Common myeloid progenitor, CD34-positive (primary cell): ENCODE results near the gene SGSM1.

Source experiments
- CTCF ChIA-PET: fragments of 350-600 bp; sonication (Branson Sonifier 250); formaldehyde crosslinking; loops from one replicate; lab custom pipeline; 2021; ENCODE audit warnings: antibody characterized with exemption; lab: Charles Lee
- POLR2A ChIA-PET: fragments of 350-600 bp; sonication (Branson Sonifier 250); formaldehyde crosslinking; loops from one replicate; lab custom pipeline; 2021; ENCODE audit warnings: antibody characterized with exemption; lab: Charles Lee
- DNase-seq, 3 donors: peaks; one replicate each; pipeline versions ENCODE4 v3.0.0 to v3.0.0-alpha.2; 2013
- H3K27ac ChIP-seq, 2 experiments: 1 replicate in 1 of 2; 2 replicates in 1 of 2; pipeline ENCODE4 v1.7.0; 2013; ENCODE audit warnings: inconsistent platforms in 2 of 2, low read length in 2 of 2, mild to moderate bottlenecking in 2 of 2, low read depth in 1 of 2, moderate library complexity in 1 of 2; ENCODE audit not compliant: severe bottlenecking in 2 of 2, insufficient read depth in 1 of 2, poor library complexity in 1 of 2
- H3K27me3 ChIP-seq, 5 experiments: replicated peaks in 2 of 5; 1 replicate in 3 of 5; 2 replicates in 2 of 5; pipeline versions ENCODE4 v1.6.1 to v1.7.0; 2013; ENCODE audit warnings: low read length in 4 of 5, mild to moderate bottlenecking in 2 of 5, moderate library complexity in 2 of 5, inconsistent platforms in 1 of 5; ENCODE audit not compliant: insufficient read depth in 5 of 5, control insufficient read depth in 4 of 5
- H3K36me3 ChIP-seq, 4 experiments: 1 replicate in 2 of 4; 2 replicates in 2 of 4; pipeline versions ENCODE4 v1.6.1 to v1.7.0; 2013; ENCODE audit warnings: low read length in 3 of 4, control low read depth in 1 of 4, mild to moderate bottlenecking in 1 of 4; ENCODE audit not compliant: control insufficient read depth in 4 of 4, insufficient read depth in 4 of 4
- H3K4me1 ChIP-seq, 4 experiments: 1 replicate in 3 of 4; 2 replicates in 1 of 4; pipeline versions ENCODE4 v1.6.1 to v1.7.1; 2013; ENCODE audit warnings: low read length in 3 of 4, mild to moderate bottlenecking in 3 of 4, control low read depth in 1 of 4, inconsistent platforms in 1 of 4, moderate library complexity in 1 of 4; ENCODE audit not compliant: control insufficient read depth in 4 of 4, insufficient read depth in 4 of 4; ENCODE audit errors: control extremely low read depth in 1 of 4
- H3K4me3 ChIP-seq, 7 experiments: 1 replicate in 4 of 7; 2 replicates in 3 of 7; pipeline versions ENCODE4 v1.5.1 to v1.7.0; 2013; ENCODE audit warnings: mild to moderate bottlenecking in 7 of 7, low read length in 6 of 7, moderate library complexity in 6 of 7, inconsistent platforms in 2 of 7, low read depth in 2 of 7, control low read depth in 1 of 7; ENCODE audit not compliant: insufficient read depth in 4 of 7, control insufficient read depth in 1 of 7; ENCODE audit errors: extremely low read depth in 1 of 7
- H3K9me3 ChIP-seq, 5 experiments: 1 replicate in 4 of 5; 2 replicates in 1 of 5; pipeline versions ENCODE4 v1.6.1 to v1.7.1; 2013; ENCODE audit warnings: low read length in 4 of 5, mild to moderate bottlenecking in 2 of 5, inconsistent platforms in 1 of 5, low read depth in 1 of 5, moderate library complexity in 1 of 5; ENCODE audit not compliant: control insufficient read depth in 4 of 5, insufficient read depth in 2 of 5; ENCODE audit errors: control extremely low read depth in 1 of 5
- WGBS: methylation state at CpG from one replicate; pipeline ENCODE4 v1.1.5; 2013; ENCODE audit not compliant: insufficient coverage; 5-methylcytosine and 5-hydroxymethylcytosine counted together

SGSM1 gene

DNA sequence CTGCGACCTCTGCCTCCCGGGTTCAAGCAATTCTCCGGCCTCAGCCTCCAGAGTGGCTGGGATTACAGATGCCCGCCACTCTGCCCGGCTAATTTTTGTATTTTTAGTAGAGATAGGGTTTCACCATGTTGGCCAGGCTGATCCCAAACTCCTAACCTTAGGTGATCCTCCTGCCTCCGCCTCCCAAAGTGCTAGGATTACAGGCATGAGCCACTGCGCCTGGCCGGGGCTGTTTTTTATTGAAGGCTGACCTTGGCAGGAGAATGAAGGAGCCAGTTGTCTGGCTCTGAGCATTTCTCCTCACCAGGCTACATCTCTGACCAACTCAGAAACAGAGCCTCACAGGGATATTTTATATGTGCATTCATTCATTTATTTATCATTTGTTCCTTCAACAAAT, 148.8 kb downstream of the SGSM1 start:
- Histone ChIP-seq H3K27me3 (peaks cover 4 to 40% (median 21%) of the 10 kb centered on the region in 5 experiments), H3K4me3 (no peak overlapping the region), H3K9me3 (no peaks in the 10 kb centered on the region), H3K4me1 (peaks cover 0 to 17% (median 14%) of the 10 kb centered on the region in 4 experiments), H3K36me3 (no peaks in the 10 kb centered on the region), H3K27ac (no peak overlapping the region)
- ChIA-PET POLR2A (no interaction called here), CTCF (interaction anchor here (0.6 kb wide), 1 partner anchor 198 kb away, joined by 3 read pairs; no protein-coding TSS in a partner anchor)
- no peak for DNase-seq
- WGBS, result 100% methylated on average over 1 of the region's 8 CpGs

DNA sequence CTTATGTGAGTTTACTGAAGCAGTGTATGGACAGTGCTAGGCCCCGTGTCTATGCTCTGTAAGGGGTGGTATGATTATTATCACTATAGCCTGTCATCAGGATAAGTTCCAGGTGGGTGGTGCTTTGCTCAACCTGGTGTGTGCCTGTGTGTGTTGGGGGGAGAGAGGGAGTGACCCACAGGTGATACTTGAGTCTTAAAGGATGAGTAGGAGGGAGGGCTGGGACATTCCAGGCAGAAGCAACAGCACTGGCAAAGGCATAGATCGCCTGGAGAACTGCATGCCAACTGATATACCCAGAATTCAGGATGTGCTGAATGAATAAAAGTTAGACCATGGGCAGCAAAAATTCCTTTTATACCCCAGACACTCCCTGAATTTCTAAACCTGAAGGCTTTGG, 151.0 kb downstream of the SGSM1 start:
- no peaks in the 10 kb centered on the region for H3K36me3 ChIP-seq
- no peak overlapping the region for H3K4me3 ChIP-seq
- peaks cover 0 to 16% (median 13%) of the 10 kb centered on the region in 4 experiments for H3K4me1 ChIP-seq
- H3K9me3 ChIP-seq, result no peaks in the 10 kb centered on the region
- no peak for DNase-seq
- POLR2A ChIA-PET, result no interaction called here
- WGBS, result 80% methylated on average over 1 of the region's 2 CpGs
- CTCF ChIA-PET, result no interaction called here
- H3K27ac ChIP-seq, result no peak overlapping the region
- H3K27me3 ChIP-seq, result peaks cover 0 to 26% (median 13%) of the 10 kb centered on the region in 5 experiments

DNA sequence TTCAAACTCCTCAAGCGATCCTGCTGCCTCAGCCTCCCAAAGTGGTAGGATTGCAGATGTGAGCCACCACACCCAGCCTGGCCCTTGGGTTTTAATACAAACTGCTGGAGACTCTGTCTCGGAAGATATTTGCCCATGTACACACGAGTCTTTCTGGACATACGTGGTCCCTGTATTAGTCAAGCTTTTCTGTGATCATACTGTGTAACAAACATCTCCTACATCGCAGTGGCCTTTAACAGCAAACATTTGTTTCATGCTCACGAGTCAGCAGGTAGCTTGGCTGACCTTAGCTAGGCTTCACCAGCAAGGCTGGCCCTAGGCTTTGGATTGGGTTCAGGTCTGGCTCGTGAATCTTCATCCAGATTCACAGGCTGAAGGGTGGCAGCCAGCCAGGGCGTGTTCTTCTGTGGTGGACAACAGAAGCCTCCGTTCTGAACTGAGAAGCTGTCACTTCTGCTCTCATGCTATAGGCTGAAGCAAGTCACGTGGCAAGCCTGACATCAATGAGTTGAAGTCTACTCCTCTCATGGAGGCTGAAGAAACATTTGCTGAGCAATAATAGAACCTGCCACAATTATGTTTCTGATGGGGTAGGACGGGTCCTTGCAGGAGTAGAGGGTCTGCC, 155.3 kb downstream of the SGSM1 start:
- Histone ChIP-seq H3K9me3 (no peaks in the 10 kb centered on the region), H3K27me3 (no peaks in the 10 kb centered on the region), H3K36me3 (no peaks in the 10 kb centered on the region), H3K4me1 (no peaks in the 10 kb centered on the region), H3K27ac (no peak overlapping the region), H3K4me3 (no peak overlapping the region)
- 97% methylated on average over 11 of the region's 11 CpGs for WGBS
- peak in 2 of 3 donors; percentile 13 to 26 for DNase-seq
- POLR2A ChIA-PET, result no interaction called here
- CTCF ChIA-PET, result no interaction called here

DNA sequence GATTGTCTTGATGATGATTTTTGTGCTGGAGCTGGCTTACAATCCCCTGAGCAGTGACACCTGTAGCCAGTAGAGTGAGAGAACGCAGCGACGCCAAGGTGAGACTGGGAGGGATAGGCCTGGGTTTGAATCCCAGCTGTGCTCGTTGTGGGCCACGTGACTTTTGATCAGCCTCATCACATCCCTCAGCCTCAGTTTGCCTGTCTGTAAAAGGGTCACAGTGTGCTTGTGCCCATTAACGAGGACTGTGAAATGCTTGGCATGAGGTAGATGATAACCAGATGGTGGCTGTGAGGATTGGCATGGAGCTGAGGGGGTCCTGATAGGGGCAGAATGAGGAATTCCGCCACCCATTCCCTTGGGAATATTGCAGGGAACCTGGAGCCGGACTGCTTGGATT, 156.1 kb downstream of the SGSM1 start:
- no peaks in the 10 kb centered on the region for H3K27me3 ChIP-seq
- WGBS, result 100% methylated on average over 7 of the region's 8 CpGs
- no peaks in the 10 kb centered on the region for H3K36me3 ChIP-seq
- H3K27ac ChIP-seq, result no peak overlapping the region
- ChIA-PET POLR2A (no interaction called here), CTCF (no interaction called here)
- no peaks in the 10 kb centered on the region for H3K4me1 ChIP-seq
- no peaks in the 10 kb centered on the region for H3K9me3 ChIP-seq
- H3K4me3 ChIP-seq, result no peak overlapping the region
- DNase-seq, result no peak

DNA sequence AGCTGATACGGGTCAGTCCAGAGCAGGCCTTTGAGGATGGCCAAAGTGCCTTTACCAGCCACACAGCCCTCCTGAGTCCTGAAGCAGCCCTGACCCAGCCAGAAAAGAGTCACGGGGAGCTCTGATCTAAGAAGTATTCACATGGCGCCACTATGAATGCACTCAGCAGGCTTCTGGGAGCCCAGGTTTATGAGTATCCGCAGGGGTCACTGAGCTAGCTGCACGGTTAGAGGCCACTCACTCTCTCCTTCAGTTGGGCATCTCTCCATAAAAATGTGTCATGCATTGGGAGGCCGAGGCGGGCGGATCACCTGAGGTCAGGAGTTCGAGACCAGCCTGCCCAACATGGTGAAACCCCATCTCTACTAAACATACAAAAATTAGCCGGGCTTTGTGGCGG, 156.8 kb downstream of the SGSM1 start:
- Histone ChIP-seq H3K36me3 (no peaks in the 10 kb centered on the region), H3K27ac (no peak overlapping the region), H3K9me3 (no peaks in the 10 kb centered on the region), H3K27me3 (no peaks in the 10 kb centered on the region), H3K4me1 (no peaks in the 10 kb centered on the region), H3K4me3 (no peak overlapping the region)
- 96% methylated on average over 7 of the region's 11 CpGs for WGBS
- DNase-seq, result no peak
- POLR2A ChIA-PET, result no interaction called here
- CTCF ChIA-PET, result interaction anchor here (0.6 kb wide), 1 partner anchor 24 kb away, joined by 4 read pairs; no protein-coding TSS in a partner anchor

DNA sequence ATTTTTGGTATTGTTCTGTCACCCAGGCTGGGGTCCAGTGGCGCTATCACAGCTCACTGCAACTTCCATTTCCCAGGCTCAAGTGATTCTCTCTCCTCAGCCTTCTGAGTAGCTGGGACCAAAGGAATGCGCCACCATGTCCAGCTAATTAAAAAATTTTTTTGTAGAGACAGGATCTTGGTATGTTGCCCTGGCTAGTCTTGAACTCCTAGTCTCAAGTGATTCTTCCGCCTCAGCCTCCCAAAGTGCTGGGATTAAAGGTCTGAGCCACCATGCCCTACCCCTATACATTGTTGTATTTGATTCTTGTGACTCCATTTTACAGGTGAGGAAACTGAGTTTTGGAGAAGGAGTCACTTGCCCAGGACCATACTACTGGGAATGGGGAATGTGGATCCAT, 158.4 kb downstream of the SGSM1 start:
- H3K9me3 ChIP-seq, result no peaks in the 10 kb centered on the region
- CTCF ChIA-PET, result no interaction called here
- no peaks in the 10 kb centered on the region for H3K36me3 ChIP-seq
- H3K4me3 ChIP-seq, result no peak overlapping the region
- no peak overlapping the region for H3K27ac ChIP-seq
- no peaks in the 10 kb centered on the region for H3K27me3 ChIP-seq
- WGBS, result no CpG with 5 or more reads among the region's 3 CpGs
- no peaks in the 10 kb centered on the region for H3K4me1 ChIP-seq
- no peak for DNase-seq
- POLR2A ChIA-PET, result no interaction called here

DNA sequence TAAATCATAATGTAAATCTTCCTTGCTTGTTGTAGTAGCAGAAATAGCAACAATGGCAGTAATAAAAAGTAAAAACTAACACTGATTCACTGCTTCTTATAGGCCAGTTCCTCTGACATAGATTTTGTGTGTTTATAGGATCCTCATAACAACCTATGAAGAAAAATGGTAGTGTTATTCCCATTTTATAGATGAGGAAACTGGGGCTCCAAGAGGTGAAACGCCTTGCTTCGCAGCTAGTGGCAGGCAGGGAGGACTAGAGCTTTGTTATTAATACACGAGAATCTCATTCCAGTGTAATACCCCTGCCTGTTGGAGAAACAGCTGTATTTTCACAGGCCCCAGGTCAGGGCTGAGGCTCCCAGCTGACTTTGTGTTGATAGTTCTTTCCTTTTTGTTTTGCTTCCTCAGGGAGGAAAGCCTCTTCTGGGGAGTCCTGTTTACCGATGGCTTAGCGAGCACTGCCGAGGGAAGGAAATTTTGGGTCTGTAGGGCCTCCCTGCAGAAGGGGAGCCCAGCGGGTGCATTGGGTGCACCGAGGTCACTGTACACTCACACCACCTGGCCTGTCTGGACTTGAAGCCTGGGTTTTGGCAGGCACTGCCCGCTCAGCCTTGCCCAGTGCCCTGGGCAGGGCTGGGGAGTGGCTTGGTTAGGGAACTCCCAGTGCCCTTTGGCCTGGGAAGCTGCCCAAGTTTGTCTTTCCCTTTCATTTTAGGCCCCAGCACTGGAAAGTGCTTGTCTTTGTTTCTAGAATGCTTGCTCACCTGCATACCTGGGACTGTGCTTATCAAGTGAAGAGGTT, 160.0 kb downstream of the SGSM1 start:
- Histone ChIP-seq H3K27ac (no peak overlapping the region), H3K9me3 (no peaks in the 10 kb centered on the region), H3K4me1 (no peaks in the 10 kb centered on the region), H3K36me3 (no peaks in the 10 kb centered on the region), H3K27me3 (no peaks in the 10 kb centered on the region), H3K4me3 (no peak overlapping the region)
- WGBS, result 92% methylated on average over 9 of the region's 9 CpGs
- POLR2A ChIA-PET, result no interaction called here
- DNase-seq, result no peak
- CTCF ChIA-PET, result interaction anchor here (0.9 kb wide), 1 partner anchor 23 kb away, joined by 3 read pairs; no protein-coding TSS in a partner anchor
